Measurements from ENCODE around the gene C1orf167.
A peak's percentile ranks its signal among the peaks of the same experiment; 100 is the strongest.

Gene C1orf167

DNA sequence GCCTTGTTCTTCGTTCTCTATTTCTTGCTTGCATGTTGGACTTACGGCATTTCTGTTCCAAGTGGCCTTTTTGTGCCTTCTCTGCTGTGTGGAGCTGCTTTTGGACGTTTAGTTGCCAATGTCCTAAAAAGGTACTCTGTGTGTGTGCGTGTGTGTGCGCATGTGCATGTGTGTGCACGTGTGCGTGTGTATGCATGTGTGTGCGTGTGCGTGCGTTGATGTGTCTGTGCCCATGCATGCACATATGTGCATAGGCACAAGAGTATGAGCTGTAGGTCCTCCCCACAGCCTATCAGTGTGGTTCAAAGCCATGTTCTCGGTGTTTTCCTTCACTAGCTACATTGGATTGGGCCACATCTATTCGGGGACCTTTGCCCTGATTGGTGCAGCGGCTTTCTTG lies 71.9 kb downstream of the C1orf167 start:
- H3K4me3 ChIP-seq (ENCODE audit: insufficient read depth, low read depth, low read length, poor library complexity, severe bottlenecking), result no peak overlapping the region
- H3K9me3 ChIP-seq (ENCODE audit: control insufficient read depth, low read length), result no peaks in the 10 kb centered on the region
- H3K27me3 ChIP-seq (replicated peaks; ENCODE audit: control insufficient read depth, insufficient read depth, low read length, poor library complexity, severe bottlenecking), result no peaks in the 10 kb centered on the region
- no peak overlapping the region for H3K27ac ChIP-seq (ENCODE audit: insufficient read depth, low read length, poor library complexity, severe bottlenecking)
- peaks cover 47% of the 10 kb centered on the region for H3K36me3 ChIP-seq (ENCODE audit: control insufficient read depth, insufficient read depth, low read length)
- H3K4me1 ChIP-seq (ENCODE audit: control insufficient read depth, insufficient read depth, low read length, poor library complexity, severe bottlenecking), result no peaks in the 10 kb centered on the region
- DNase-seq, result no peak

DNA sequence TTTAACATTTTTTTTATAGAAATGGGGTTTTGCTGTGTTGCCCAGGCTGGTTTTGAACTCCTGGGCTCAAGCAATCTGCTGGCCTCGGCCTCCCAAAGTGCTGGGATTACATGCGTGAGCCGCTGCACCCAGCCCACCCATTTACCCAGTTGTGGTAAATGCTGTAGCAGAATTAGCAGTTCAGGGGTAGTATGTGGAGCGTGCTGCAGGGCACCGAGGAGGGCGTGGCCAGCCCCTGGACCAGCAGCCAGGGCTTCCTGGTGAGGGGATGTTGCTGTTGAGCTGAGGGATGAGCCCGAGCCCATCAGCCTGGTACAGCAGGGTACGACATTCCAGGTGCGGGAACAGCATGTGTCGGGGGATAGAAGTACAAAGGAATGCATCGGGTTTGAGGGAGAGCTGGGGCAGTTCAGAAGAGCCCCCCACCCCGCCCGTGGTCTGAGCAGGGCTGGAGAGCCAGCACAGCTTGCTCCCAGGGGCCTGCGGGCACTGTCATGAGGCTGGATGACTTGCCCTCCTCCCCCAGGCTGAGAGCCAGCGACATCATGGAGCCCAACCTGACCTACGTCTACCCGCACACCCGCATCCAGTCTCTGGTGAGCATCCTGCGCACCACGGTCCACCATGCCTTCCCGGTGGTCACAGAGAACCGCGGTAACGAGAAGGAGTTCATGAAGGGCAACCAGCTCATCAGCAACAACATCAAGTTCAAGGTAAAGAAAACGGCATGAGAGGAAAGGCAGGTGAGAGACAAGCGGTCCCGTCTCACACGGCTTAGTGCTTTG lies 73.6 kb downstream of the C1orf167 start:
- no peaks in the 10 kb centered on the region for H3K4me1 ChIP-seq (ENCODE audit: control insufficient read depth, insufficient read depth, low read length, poor library complexity, severe bottlenecking)
- H3K27me3 ChIP-seq (replicated peaks; ENCODE audit: control insufficient read depth, insufficient read depth, low read length, poor library complexity, severe bottlenecking), result no peaks in the 10 kb centered on the region
- no peak overlapping the region for H3K4me3 ChIP-seq (ENCODE audit: insufficient read depth, low read depth, low read length, poor library complexity, severe bottlenecking)
- H3K36me3 ChIP-seq (ENCODE audit: control insufficient read depth, insufficient read depth, low read length), result peaks cover 48% of the 10 kb centered on the region
- H3K27ac ChIP-seq (ENCODE audit: insufficient read depth, low read length, poor library complexity, severe bottlenecking), result no peak overlapping the region
- no peaks in the 10 kb centered on the region for H3K9me3 ChIP-seq (ENCODE audit: control insufficient read depth, low read length)
- no peak for DNase-seq

GRCh38 chr1:11836955-11837766 lies 75.2 kb downstream of the C1orf167 start:
- Histone ChIP-seq H3K4me1 (ENCODE audit: control insufficient read depth, insufficient read depth, low read length, poor library complexity, severe bottlenecking) (no peaks in the 10 kb centered on the region), H3K27ac (ENCODE audit: insufficient read depth, low read length, poor library complexity, severe bottlenecking) (no peak overlapping the region), H3K9me3 (ENCODE audit: control insufficient read depth, low read length) (no peaks in the 10 kb centered on the region), H3K27me3 (replicated peaks; ENCODE audit: control insufficient read depth, insufficient read depth, low read length, poor library complexity, severe bottlenecking) (no peaks in the 10 kb centered on the region), H3K4me3 (ENCODE audit: insufficient read depth, low read depth, low read length, poor library complexity, severe bottlenecking) (no peak overlapping the region), H3K36me3 (ENCODE audit: control insufficient read depth, insufficient read depth, low read length) (peaks cover 57% of the 10 kb centered on the region)
- DNase-seq, result no peak

DNA sequence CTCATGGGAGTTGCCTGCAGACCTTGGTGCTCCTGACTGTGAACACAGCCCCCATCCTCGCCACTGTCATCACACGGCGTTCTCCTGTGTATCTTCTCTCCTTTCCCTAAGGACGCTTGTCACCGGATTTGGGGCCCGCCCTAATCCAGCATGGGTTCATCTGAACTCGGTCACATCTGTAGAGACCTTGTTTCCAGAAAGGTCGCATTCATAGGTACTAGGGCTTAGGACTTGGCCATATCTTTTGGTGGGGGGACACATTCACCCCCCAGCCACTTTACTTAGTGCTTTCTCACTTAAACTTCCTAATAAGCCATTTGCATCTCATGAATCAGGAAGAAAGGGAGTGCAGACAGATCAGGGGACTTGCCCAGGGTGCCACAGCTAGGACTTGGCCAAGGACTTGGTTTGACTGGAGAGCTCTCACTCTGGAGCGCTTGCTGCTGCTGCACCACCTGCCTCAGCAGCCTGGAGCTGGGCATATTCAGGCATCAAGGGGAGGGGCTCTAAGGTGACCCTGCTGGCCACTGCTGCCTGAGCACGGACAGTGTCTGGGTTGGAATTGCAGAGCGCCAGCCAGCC lies 75.9 kb downstream of the C1orf167 start:
- H3K27ac ChIP-seq (ENCODE audit: insufficient read depth, low read length, poor library complexity, severe bottlenecking), result no peak overlapping the region
- no peak overlapping the region for H3K4me3 ChIP-seq (ENCODE audit: insufficient read depth, low read depth, low read length, poor library complexity, severe bottlenecking)
- no peaks in the 10 kb centered on the region for H3K27me3 ChIP-seq (replicated peaks; ENCODE audit: control insufficient read depth, insufficient read depth, low read length, poor library complexity, severe bottlenecking)
- H3K4me1 ChIP-seq (ENCODE audit: control insufficient read depth, insufficient read depth, low read length, poor library complexity, severe bottlenecking), result no peaks in the 10 kb centered on the region
- DNase-seq, result no peak
- no peaks in the 10 kb centered on the region for H3K9me3 ChIP-seq (ENCODE audit: control insufficient read depth, low read length)
- peaks cover 57% of the 10 kb centered on the region for H3K36me3 ChIP-seq (ENCODE audit: control insufficient read depth, insufficient read depth, low read length)

GRCh38 chr1:11838349-11839272 lies 76.6 kb downstream of the C1orf167 start:
- no peak overlapping the region for H3K27ac ChIP-seq (ENCODE audit: insufficient read depth, low read length, poor library complexity, severe bottlenecking)

More at GRCh38 chr1:11838349-11839272, 76.6 kb downstream of the C1orf167 start:
- Histone ChIP-seq H3K4me3 (ENCODE audit: insufficient read depth, low read depth, low read length, poor library complexity, severe bottlenecking) (no peak overlapping the region), H3K9me3 (ENCODE audit: control insufficient read depth, low read length) (no peaks in the 10 kb centered on the region), H3K4me1 (ENCODE audit: control insufficient read depth, insufficient read depth, low read length, poor library complexity, severe bottlenecking) (no peaks in the 10 kb centered on the region), H3K27me3 (replicated peaks; ENCODE audit: control insufficient read depth, insufficient read depth, low read length, poor library complexity, severe bottlenecking) (no peaks in the 10 kb centered on the region), H3K36me3 (ENCODE audit: control insufficient read depth, insufficient read depth, low read length) (peaks cover 52% of the 10 kb centered on the region)
- peak; percentile 41 to 57 (median 55) for DNase-seq

Measured in effector memory CD4-positive, alpha-beta T cell (primary cell).